Right lobe of liver (tissue), 4 donors: ENCODE data around the gene ST3GAL2.
"Not testable (repeated sequence)": the region's sequence is repeated elsewhere in the genome, so short reads cannot be mapped to it uniquely, and the experiment has no call there.

Experiments
- POLR2A ChIP-seq: fragments of 450-650 bp; IDR thresholded peaks from one replicate; pipeline ENCODE4 v1.6.1; 2017; ENCODE audit warnings: antibody characterized with exemption, mild to moderate bottlenecking
- TF ChIP-seq, protein P1 (sequence below), 4 donors: fragments of 200-600 bp in 3 of 4; fragments of 450-650 bp in 1 of 4; IDR thresholded peaks; one replicate each; pipeline versions ENCODE4 v1.5.1 to v1.8.0; 2016 to 2022; ENCODE audit warnings: antibody characterized with exemption in 4 of 4, mild to moderate bottlenecking in 2 of 4
- donor health status: DM: no; HTN: no; CAD: no.
- donor health status: DM: no; HTN: no; CAD: no.
- donor health status: DM: no; HTN: yes; CAD: no.

DNA sequence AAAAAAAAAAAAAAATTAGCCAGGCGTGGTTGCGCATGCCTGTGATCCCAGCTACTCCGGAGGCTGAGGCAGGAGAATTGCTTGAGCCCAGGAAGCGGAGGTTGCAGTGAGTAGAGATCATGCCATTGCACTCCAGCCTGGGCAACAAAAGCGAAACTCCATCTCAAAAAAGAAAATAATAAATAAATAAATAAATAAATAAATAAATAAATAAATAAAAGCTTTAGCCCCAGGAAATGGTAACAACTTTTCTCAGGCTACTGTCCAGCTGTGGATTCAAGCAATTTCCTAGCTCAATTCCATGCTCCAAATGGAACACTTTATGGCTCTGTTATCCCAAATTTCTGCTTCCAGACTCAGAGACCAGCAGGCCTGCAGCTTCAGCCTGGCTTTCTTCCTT, 25.3 kb downstream of the ST3GAL2 start:
- TF ChIP-seq, protein P1, sequence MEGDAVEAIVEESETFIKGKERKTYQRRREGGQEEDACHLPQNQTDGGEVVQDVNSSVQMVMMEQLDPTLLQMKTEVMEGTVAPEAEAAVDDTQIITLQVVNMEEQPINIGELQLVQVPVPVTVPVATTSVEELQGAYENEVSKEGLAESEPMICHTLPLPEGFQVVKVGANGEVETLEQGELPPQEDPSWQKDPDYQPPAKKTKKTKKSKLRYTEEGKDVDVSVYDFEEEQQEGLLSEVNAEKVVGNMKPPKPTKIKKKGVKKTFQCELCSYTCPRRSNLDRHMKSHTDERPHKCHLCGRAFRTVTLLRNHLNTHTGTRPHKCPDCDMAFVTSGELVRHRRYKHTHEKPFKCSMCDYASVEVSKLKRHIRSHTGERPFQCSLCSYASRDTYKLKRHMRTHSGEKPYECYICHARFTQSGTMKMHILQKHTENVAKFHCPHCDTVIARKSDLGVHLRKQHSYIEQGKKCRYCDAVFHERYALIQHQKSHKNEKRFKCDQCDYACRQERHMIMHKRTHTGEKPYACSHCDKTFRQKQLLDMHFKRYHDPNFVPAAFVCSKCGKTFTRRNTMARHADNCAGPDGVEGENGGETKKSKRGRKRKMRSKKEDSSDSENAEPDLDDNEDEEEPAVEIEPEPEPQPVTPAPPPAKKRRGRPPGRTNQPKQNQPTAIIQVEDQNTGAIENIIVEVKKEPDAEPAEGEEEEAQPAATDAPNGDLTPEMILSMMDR (IDR thresholded peaks at IDR 0.05): not testable (repeated sequence)
- TF ChIP-seq POLR2A: not testable (repeated sequence)
